HepG2 (cell line): ENCODE measurements around the gene UCKL1. TPM values are rescaled to one million over a fixed set of nuclear protein-coding genes. Genes with fewer than 3 reads are reported as not detected.
A peak's percentile ranks its signal among the peaks of the same experiment; 100 is the strongest.

Experiments
- PCBP2 ChIP-seq: fragments of 200-400 bp; formaldehyde crosslinking; optimal IDR thresholded peaks from 2 replicates; pipeline ENCODE3; 2018; ENCODE audit warnings: low read length, low read depth; ENCODE audit not compliant: poor library complexity, severe bottlenecking
- SAP130 ChIP-seq: IDR thresholded peaks from 2 replicates; pipeline ENCODE4 v1.6.1; 2016; ENCODE audit warnings: low read depth
- SMAD9 ChIP-seq: sonication (generic); formaldehyde crosslinking; IDR thresholded peaks from 2 replicates; pipeline ENCODE4 v1.5.1; 2020; ENCODE audit warnings: mild to moderate bottlenecking, missing genetic modification reagents
- SOX13 ChIP-seq, 3 experiments: fragments of 450-650 bp in 1 of 3; sonication (generic) in 1 of 3; formaldehyde crosslinking in 1 of 3; IDR thresholded peaks in 2 of 3; conservative IDR thresholded peaks in 1 of 3; 2 replicates each; pipeline versions ENCODE4 v1.5.0 to v1.6.1; 2016 to 2020; ENCODE audit warnings: antibody characterized with exemption in 1 of 3, mild to moderate bottlenecking in 1 of 3, missing compliant biosample characterization in 1 of 3, missing genetic modification reagents in 1 of 3, moderate library complexity in 1 of 3
- ZFX ChIP-seq: sonication (generic); formaldehyde crosslinking; IDR thresholded peaks from 2 replicates; pipeline ENCODE4 v1.4.0; 2020; ENCODE audit warnings: mild to moderate bottlenecking, low read depth, missing genetic modification reagents, moderate library complexity
- ZNF253 ChIP-seq: sonication (generic); formaldehyde crosslinking; IDR thresholded peaks from 2 replicates; pipeline ENCODE4 v1.8.0; 2022; ENCODE audit warnings: mild to moderate bottlenecking, missing genetic modification reagents, borderline replicate concordance
- ZNF496 ChIP-seq: sonication (generic); formaldehyde crosslinking; IDR thresholded peaks from 2 replicates; pipeline ENCODE4 v1.8.1; 2023; ENCODE audit warnings: mild to moderate bottlenecking, moderate library complexity, missing genetic modification reagents; ENCODE audit not compliant: insufficient replicate concordance
- ZNF749 ChIP-seq: sonication (generic); formaldehyde crosslinking; IDR thresholded peaks from 2 replicates; pipeline ENCODE4 v1.8.0; 2022; ENCODE audit warnings: mild to moderate bottlenecking, missing genetic modification reagents, moderate library complexity, borderline replicate concordance
- polyA plus RNA-seq, 8 experiments: library from polyadenylated mRNA; depleted of rRNA in 3 of 8; stranded (reverse) in 7 of 8; unstranded in 1 of 8; fragments of >200 nt; fragmentation: Illumina TruSeq in 4 of 8; extraction: Trizol in 4 of 8; gene quantifications; 2 replicates each; pipeline versions ENCODE4 v1.2.1 to v1.2.3, GENCODE V29; 2011 to 2016; ENCODE audit warnings: low read depth in 4 of 8, missing spikeins in 1 of 8, mixed read lengths in 1 of 8; ENCODE audit not compliant: insufficient read depth in 1 of 8
- total RNA-seq, 5 experiments: library from RNA; depleted of rRNA; stranded (reverse); fragments of >200 nt; fragmentation: Illumina TruSeq; extraction: Trizol; gene quantifications; 2 replicates each; pipeline ENCODE4 v1.2.3, GENCODE V29; 2016; ENCODE audit warnings: low read depth in 1 of 5
- TF ChIP-seq, protein P1 (sequence below): sonication (generic); formaldehyde crosslinking; IDR thresholded peaks from 2 replicates; pipeline ENCODE4 v1.5.1; 2020; ENCODE audit warnings: missing genetic modification reagents, mild to moderate bottlenecking, borderline replicate concordance
- TF ChIP-seq, protein P2 (sequence below): sonication (generic); formaldehyde crosslinking; conservative IDR thresholded peaks from 2 replicates; pipeline ENCODE4 v1.8.0; 2022; ENCODE audit warnings: mild to moderate bottlenecking, moderate library complexity, missing genetic modification reagents
- TF ChIP-seq, protein P3 (sequence below): sonication (generic); formaldehyde crosslinking; IDR thresholded peaks from 2 replicates; pipeline ENCODE4 v1.4.0; 2020; ENCODE audit warnings: mild to moderate bottlenecking, missing genetic modification reagents
- TF ChIP-seq, protein P4 (sequence below): sonication (generic); formaldehyde crosslinking; IDR thresholded peaks from 2 replicates; pipeline ENCODE4 v1.4.0; 2020; ENCODE audit warnings: mild to moderate bottlenecking, missing genetic modification reagents, borderline replicate concordance
- TF ChIP-seq, protein P5 (sequence below): sonication (generic); formaldehyde crosslinking; IDR thresholded peaks from 2 replicates; pipeline ENCODE4 v1.5.1; 2020; ENCODE audit warnings: mild to moderate bottlenecking, missing genetic modification reagents, borderline replicate concordance

The UCKL1 gene
- total and polyA plus RNA-seq, 2 of the 13 experiments (the other 11 are each of a cell fraction or from before 2014, with no cell fraction given): 50.2 to 126 TPM

DNA sequence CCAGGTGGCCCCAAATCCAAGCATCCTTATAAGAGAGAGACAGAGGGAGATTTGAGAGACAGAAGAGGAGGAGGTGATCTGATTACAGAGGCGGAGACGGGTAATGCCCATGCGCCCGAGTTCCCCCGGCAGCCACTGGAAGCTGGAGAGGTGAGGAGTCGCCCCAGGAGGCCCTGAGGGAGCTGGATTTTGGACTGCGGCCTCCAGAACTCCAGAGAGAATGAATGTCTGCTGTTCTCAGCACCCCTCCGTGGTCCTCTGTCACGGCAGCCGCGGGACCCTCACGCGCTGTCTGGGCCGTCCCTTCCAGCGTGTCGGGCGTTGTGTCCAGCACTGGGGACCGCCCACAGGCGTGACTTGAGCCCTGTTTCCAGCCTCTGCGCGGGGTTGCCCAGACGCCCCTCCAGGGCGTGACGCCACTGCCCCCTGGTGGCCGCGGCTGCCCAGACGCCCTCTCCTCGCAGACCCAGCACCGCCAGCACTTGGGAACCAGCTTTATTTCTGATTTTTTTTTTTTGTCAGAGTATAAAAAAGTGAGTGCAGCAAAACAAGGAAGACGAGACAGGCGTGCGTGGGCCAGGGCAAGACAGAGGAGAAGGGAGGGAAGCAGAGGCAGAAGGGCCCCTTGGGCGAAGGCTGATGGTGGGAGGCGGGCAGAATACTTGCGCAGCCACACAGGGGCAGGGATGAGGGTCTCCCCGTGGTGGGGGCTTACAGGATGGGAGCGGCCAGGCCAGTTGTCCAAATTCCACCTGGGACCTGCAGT lies 17.6 kb upstream of the UCKL1 start (continued):
- TF ChIP-seq, protein P1, sequence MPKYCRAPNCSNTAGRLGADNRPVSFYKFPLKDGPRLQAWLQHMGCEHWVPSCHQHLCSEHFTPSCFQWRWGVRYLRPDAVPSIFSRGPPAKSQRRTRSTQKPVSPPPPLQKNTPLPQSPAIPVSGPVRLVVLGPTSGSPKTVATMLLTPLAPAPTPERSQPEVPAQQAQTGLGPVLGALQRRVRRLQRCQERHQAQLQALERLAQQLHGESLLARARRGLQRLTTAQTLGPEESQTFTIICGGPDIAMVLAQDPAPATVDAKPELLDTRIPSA (CRISPR knock-in tag): 0 out of 2 replicates have a peak, but pooled peaks have one; percentile 68
- TF ChIP-seq SOX13 (IDR thresholded peaks at IDR 0.05) (no peak), SOX13 (CRISPR knock-in tag; conservative IDR thresholded peaks at IDR 0.05 in 1 of 2, IDR thresholded peaks at IDR 0.05 in 1 of 2) (no peak; a peak in 1 of 4 replicates), PCBP2 (no peak), SMAD9 (CRISPR knock-in tag) (no peak; the same call in 1 of the 2 replicates), ZFX (CRISPR knock-in tag) (peak; percentile 78), SAP130 (peak; percentile 97), ZNF749 (CRISPR knock-in tag) (no peak), ZNF253 (no peak; the same call in 1 of the 2 replicates), ZNF496 (no peak)
- TF ChIP-seq, protein P2, sequence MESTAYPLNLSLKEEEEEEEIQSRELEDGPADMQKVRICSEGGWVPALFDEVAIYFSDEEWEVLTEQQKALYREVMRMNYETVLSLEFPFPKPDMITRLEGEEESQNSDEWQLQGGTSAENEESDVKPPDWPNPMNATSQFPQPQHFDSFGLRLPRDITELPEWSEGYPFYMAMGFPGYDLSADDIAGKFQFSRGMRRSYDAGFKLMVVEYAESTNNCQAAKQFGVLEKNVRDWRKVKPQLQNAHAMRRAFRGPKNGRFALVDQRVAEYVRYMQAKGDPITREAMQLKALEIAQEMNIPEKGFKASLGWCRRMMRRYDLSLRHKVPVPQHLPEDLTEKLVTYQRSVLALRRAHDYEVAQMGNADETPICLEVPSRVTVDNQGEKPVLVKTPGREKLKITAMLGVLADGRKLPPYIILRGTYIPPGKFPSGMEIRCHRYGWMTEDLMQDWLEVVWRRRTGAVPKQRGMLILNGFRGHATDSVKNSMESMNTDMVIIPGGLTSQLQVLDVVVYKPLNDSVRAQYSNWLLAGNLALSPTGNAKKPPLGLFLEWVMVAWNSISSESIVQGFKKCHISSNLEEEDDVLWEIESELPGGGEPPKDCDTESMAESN (CRISPR knock-in tag): peak; percentile 95
- TF ChIP-seq, protein P3, sequence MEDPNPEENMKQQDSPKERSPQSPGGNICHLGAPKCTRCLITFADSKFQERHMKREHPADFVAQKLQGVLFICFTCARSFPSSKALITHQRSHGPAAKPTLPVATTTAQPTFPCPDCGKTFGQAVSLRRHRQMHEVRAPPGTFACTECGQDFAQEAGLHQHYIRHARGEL: no peak
- TF ChIP-seq, protein P4, sequence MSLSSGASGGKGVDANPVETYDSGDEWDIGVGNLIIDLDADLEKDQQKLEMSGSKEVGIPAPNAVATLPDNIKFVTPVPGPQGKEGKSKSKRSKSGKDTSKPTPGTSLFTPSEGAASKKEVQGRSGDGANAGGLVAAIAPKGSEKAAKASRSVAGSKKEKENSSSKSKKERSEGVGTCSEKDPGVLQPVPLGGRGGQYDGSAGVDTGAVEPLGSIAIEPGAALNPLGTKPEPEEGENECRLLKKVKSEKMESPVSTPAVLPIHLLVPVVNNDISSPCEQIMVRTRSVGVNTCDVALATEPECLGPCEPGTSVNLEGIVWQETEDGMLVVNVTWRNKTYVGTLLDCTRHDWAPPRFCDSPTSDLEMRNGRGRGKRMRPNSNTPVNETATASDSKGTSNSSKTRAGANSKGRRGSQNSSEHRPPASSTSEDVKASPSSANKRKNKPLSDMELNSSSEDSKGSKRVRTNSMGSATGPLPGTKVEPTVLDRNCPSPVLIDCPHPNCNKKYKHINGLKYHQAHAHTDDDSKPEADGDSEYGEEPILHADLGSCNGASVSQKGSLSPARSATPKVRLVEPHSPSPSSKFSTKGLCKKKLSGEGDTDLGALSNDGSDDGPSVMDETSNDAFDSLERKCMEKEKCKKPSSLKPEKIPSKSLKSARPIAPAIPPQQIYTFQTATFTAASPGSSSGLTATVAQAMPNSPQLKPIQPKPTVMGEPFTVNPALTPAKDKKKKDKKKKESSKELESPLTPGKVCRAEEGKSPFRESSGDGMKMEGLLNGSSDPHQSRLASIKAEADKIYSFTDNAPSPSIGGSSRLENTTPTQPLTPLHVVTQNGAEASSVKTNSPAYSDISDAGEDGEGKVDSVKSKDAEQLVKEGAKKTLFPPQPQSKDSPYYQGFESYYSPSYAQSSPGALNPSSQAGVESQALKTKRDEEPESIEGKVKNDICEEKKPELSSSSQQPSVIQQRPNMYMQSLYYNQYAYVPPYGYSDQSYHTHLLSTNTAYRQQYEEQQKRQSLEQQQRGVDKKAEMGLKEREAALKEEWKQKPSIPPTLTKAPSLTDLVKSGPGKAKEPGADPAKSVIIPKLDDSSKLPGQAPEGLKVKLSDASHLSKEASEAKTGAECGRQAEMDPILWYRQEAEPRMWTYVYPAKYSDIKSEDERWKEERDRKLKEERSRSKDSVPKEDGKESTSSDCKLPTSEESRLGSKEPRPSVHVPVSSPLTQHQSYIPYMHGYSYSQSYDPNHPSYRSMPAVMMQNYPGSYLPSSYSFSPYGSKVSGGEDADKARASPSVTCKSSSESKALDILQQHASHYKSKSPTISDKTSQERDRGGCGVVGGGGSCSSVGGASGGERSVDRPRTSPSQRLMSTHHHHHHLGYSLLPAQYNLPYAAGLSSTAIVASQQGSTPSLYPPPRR: peak; percentile 84
- TF ChIP-seq, protein P5, sequence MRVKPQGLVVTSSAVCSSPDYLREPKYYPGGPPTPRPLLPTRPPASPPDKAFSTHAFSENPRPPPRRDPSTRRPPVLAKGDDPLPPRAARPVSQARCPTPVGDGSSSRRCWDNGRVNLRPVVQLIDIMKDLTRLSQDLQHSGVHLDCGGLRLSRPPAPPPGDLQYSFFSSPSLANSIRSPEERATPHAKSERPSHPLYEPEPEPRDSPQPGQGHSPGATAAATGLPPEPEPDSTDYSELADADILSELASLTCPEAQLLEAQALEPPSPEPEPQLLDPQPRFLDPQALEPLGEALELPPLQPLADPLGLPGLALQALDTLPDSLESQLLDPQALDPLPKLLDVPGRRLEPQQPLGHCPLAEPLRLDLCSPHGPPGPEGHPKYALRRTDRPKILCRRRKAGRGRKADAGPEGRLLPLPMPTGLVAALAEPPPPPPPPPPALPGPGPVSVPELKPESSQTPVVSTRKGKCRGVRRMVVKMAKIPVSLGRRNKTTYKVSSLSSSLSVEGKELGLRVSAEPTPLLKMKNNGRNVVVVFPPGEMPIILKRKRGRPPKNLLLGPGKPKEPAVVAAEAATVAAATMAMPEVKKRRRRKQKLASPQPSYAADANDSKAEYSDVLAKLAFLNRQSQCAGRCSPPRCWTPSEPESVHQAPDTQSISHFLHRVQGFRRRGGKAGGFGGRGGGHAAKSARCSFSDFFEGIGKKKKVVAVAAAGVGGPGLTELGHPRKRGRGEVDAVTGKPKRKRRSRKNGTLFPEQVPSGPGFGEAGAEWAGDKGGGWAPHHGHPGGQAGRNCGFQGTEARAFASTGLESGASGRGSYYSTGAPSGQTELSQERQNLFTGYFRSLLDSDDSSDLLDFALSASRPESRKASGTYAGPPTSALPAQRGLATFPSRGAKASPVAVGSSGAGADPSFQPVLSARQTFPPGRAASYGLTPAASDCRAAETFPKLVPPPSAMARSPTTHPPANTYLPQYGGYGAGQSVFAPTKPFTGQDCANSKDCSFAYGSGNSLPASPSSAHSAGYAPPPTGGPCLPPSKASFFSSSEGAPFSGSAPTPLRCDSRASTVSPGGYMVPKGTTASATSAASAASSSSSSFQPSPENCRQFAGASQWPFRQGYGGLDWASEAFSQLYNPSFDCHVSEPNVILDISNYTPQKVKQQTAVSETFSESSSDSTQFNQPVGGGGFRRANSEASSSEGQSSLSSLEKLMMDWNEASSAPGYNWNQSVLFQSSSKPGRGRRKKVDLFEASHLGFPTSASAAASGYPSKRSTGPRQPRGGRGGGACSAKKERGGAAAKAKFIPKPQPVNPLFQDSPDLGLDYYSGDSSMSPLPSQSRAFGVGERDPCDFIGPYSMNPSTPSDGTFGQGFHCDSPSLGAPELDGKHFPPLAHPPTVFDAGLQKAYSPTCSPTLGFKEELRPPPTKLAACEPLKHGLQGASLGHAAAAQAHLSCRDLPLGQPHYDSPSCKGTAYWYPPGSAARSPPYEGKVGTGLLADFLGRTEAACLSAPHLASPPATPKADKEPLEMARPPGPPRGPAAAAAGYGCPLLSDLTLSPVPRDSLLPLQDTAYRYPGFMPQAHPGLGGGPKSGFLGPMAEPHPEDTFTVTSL: 0 out of 2 replicates have a peak, but pooled peaks have one; percentile 19
